Mesothelial cell of epicardium (in vitro differentiated cells): ENCODE results near the gene SEMA7A. TPM values are rescaled to one million over a fixed set of nuclear protein-coding genes. Genes with fewer than 3 reads are reported as not detected.

Source experiments
- DNase-seq, 2 experiments: peaks; one replicate each; pipeline ENCODE4 v3.0.0; 2021; ENCODE audit warnings: low spot score in 2 of 2; ENCODE audit not compliant: unreplicated experiment in 2 of 2
- H3K27ac Mint-ChIP-seq: 2 replicates; pipeline ENCODE4 v1.8.0; 2021; ENCODE audit warnings: mixed read lengths
- H3K27me3 Mint-ChIP-seq: 2 replicates; pipeline ENCODE4 v1.8.0; 2021; ENCODE audit warnings: low read depth, mixed read lengths
- H3K36me3 Mint-ChIP-seq: 2 replicates; pipeline ENCODE4 v1.8.0; 2021; ENCODE audit warnings: mixed read lengths
- H3K4me1 Mint-ChIP-seq: 2 replicates; pipeline ENCODE4 v1.8.0; 2021; ENCODE audit warnings: mixed read lengths
- H3K4me3 Mint-ChIP-seq: 2 replicates; pipeline ENCODE4 v1.8.0; 2021; ENCODE audit warnings: mild to moderate bottlenecking, moderate library complexity, mixed read lengths
- H3K9me3 Mint-ChIP-seq: 2 replicates; pipeline ENCODE4 v1.8.0; 2021; ENCODE audit warnings: mixed read lengths
- CTCF ChIP-seq: fragments of 200-600 bp; sonication (generic); IDR thresholded peaks from one replicate; pipeline ENCODE4 v1.5.0; 2021; ENCODE audit warnings: antibody characterized with exemption; ENCODE audit not compliant: unreplicated experiment
- total RNA-seq: library from RNA; stranded (reverse); gene quantifications from 3 replicates; pipeline ENCODE4 v1.2.1, GENCODE V29; 2021

The SEMA7A gene
- total RNA-seq, 1 donor from 2014 or later = 5.0 TPM

- peaks cover 29% of the 10 kb centered on the region for H3K4me1 Mint-ChIP-seq
- no peak for DNase-seq
- no peaks in the 10 kb centered on the region for H3K27me3 Mint-ChIP-seq
- H3K27ac Mint-ChIP-seq = peak overlapping the region; percentile 68
- no peaks in the 10 kb centered on the region for H3K36me3 Mint-ChIP-seq
- H3K4me3 Mint-ChIP-seq = no peak overlapping the region
- no peaks in the 10 kb centered on the region for H3K9me3 Mint-ChIP-seq
- no peak for TF ChIP-seq CTCF
Measured at GRCh38 chr15:74406992-74407705, 26.6 kb downstream of the SEMA7A start.

DNA sequence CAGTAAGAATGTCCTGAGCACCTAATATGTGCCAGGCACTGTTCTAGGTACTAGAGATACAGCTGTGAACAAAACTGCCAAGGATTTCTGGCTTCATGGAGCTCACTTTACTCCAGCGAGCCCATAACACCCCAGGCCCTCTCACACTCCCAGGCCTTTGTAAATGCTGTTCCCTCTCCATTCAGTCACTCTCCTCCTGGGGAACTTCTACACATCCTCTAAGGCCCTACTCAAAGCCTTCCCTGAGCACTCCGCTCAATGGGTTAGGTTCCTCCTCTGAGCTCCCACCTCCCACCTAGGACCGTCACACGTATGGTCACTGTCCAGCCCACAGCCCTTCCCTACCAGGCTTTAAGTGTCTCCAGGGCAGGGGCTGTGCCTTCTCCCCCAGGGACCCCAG lies 27.2 kb downstream of the SEMA7A start:
- no peak for TF ChIP-seq CTCF

GRCh38 chr15:74405823-74406222 lies 27.9 kb downstream of the SEMA7A start:
- no peak for TF ChIP-seq CTCF
- no peak for DNase-seq
- no peak overlapping the region for H3K27ac Mint-ChIP-seq

More for the DNA sequence above, 27.2 kb downstream of the SEMA7A start:
- Mint-ChIP-seq H3K36me3 (no peaks in the 10 kb centered on the region), H3K4me3 (no peak overlapping the region), H3K27ac (no peak overlapping the region), H3K27me3 (no peaks in the 10 kb centered on the region), H3K9me3 (no peaks in the 10 kb centered on the region), H3K4me1 (peaks cover 29% of the 10 kb centered on the region)
- no peak for DNase-seq

DNA sequence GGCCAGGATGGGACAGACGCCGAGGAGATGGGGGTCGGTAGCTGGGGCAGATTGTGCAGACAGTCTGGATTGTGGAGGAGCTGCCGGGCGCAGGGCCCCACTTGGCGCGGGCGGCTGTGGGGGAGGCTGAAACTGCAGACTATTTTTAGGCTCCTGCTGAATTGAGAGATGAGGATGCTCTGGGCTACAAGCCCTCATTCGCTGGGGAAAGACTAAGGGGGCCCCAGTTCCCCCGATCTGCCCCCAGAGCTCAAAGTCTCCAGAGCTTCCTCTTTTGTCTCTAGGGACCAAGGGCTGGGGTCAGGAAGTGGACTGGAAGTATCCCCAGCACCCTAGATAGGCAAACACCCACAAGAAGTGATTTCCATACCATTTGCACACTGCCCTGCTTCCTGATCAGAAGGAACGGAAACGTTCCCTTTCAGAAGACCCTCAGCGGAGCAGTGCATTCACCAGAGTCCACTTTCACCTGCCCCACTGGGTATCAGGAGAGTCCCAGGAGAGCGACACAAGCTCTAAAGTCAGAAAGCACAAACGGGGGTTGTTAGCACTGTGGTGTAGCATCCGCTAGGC lies 29.7 kb downstream of the SEMA7A start:
- Mint-ChIP-seq H3K9me3 (no peaks in the 10 kb centered on the region), H3K27ac (no peak overlapping the region), H3K4me1 (peaks cover 29% of the 10 kb centered on the region), H3K27me3 (no peaks in the 10 kb centered on the region), H3K36me3 (no peaks in the 10 kb centered on the region), H3K4me3 (no peak overlapping the region)
- no peak for TF ChIP-seq CTCF
- no peak for DNase-seq

More at GRCh38 chr15:74405823-74406222, 27.9 kb downstream of the SEMA7A start:
- Mint-ChIP-seq H3K4me3 (no peak overlapping the region), H3K36me3 (no peaks in the 10 kb centered on the region), H3K9me3 (no peaks in the 10 kb centered on the region), H3K4me1 (peaks cover 29% of the 10 kb centered on the region), H3K27me3 (no peaks in the 10 kb centered on the region)

- Mint-ChIP-seq H3K4me1 (peaks cover 27% of the 10 kb centered on the region), H3K9me3 (no peaks in the 10 kb centered on the region), H3K27me3 (no peaks in the 10 kb centered on the region), H3K4me3 (no peak overlapping the region), H3K27ac (no peak overlapping the region), H3K36me3 (no peaks in the 10 kb centered on the region)
- DNase-seq = no peak
- TF ChIP-seq CTCF = no peak
Measured at GRCh38 chr15:74403588-74403919, 30.2 kb downstream of the SEMA7A start.
